HG03457 (cell line): Measurements from ENCODE around the gene PLCG2.

Source experiments
- ATAC-seq: cut with Tn5 transposase; IDR thresholded peaks from one replicate; pipeline ENCODE4 v1.9.1; 2021; ENCODE audit warnings: moderate number of reproducible peaks; ENCODE audit not compliant: unreplicated experiment

The PLCG2 gene

GRCh38 chr16:81841722-81842121 is 62.6 kb downstream of the PLCG2 start:
- peak; percentile 44 for ATAC-seq

DNA sequence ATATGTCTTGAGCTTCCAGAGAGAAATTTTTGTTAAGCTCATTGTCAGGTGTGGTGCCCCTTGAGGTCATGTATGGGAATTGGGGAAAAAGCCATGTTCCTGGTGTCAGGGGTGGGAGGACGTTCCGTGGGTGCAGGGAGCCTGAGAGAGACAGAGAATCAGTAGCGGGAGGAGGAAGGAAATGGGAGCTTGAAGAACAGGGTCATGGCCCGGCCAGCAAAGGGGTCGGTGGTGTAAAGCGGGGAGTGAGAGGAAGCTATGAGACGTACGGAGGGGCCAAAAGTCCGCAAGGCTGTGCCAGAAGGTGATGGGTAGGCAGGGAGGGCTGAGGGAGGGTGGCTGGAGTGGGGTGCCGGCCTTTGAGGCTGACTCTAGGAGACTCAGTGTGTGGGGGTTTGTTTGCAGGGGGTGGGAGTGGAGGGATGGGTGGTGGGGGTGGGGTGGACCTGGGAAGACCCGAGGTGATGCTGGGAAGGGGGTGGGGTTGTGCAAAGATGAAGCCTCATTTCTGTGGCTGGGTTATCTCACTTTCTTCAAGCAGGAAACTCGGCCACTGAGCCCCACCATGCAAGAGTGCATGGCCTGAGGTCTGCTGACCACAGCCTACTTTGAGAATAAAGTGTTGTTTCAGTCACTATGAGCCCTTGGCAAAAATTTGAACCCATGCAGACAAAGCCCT is 63.6 kb downstream of the PLCG2 start:
- no peak for ATAC-seq

- ATAC-seq: no peak
These were observed 64.1 kb downstream of the PLCG2 start for GRCh38 chr16:81843243-81843582.

DNA sequence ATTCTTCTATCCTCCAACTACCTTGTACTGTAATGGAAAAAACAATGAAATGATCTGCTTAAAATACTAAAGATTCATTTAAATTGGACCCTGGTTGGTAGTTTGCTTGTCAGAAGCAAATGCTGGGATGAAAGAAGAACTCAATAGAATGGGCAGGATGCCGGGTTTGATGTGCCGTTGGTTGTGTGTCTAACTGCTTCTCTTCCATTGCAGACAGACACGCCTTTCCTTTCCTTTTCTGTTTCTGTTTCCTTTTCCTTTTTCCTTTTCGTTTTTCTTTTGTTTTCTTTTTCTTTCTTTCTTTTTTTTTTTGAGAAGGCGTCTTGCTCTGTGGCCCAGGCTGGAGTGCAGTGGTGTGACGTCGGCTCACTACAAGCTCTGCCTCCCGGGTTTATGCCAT is 64.6 kb downstream of the PLCG2 start:
- ATAC-seq: no peak

- ATAC-seq: no peak
These were observed 67.0 kb downstream of the PLCG2 start for GRCh38 chr16:81846105-81846504.

GRCh38 chr16:81848306-81848853 is 69.3 kb downstream of the PLCG2 start:
- no peak for ATAC-seq

GRCh38 chr16:81850197-81850944 is 71.3 kb downstream of the PLCG2 start:
- no peak for ATAC-seq

- no peak for ATAC-seq
These were observed 73.3 kb downstream of the PLCG2 start for GRCh38 chr16:81852347-81852746.

GRCh38 chr16:81855552-81856153 is 76.6 kb downstream of the PLCG2 start:
- no peak for ATAC-seq

GRCh38 chr16:81860287-81861266 is 81.5 kb downstream of the PLCG2 start:
- ATAC-seq: no peak

- no peak for ATAC-seq
These were observed 82.4 kb downstream of the PLCG2 start for GRCh38 chr16:81861503-81861902.

GRCh38 chr16:81861915-81862314 is 82.8 kb downstream of the PLCG2 start:
- ATAC-seq: no peak

DNA sequence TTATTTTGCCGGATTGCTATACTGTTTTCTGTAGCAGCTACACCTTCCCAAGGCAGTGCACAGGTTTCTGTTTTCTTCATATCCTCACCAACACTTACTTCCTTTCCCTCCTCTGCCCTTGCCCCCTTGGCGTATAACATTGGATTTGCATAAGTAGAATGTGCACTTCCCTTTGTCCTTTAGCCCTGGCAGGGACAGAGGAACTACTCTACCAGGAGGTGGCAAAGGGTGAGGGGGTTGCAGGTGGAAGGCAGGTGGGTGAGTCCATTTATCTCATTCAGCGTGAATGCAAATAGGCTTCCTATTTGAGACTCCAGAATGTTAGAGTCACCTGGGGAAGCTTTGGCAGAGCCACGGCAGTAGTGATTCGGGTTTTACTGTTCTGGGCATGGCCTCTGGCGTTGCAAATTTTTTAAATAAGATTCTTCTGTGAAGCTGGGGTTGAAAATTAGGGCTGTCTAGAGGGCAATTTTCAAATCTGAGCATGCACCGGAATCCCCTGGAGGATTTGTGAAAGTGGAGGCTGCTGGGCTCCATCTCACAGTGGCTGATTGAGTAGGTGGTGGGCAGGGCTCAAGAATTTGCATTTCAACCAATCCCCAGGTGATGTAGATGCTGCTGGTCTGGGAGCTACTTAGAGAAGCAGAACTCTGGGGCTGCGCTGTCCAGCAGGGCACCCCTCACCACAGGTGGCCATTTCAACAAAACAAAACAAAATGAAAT is 84.7 kb downstream of the PLCG2 start:
- peak; percentile 68 for ATAC-seq

- no peak for ATAC-seq
These were observed 85.7 kb downstream of the PLCG2 start for GRCh38 chr16:81864646-81865382.

GRCh38 chr16:81866820-81867440 is 87.8 kb downstream of the PLCG2 start:
- ATAC-seq: no peak

GRCh38 chr16:81868057-81868748 is 89.1 kb downstream of the PLCG2 start:
- ATAC-seq: no peak

GRCh38 chr16:81869326-81869725 is 90.2 kb downstream of the PLCG2 start:
- no peak for ATAC-seq

DNA sequence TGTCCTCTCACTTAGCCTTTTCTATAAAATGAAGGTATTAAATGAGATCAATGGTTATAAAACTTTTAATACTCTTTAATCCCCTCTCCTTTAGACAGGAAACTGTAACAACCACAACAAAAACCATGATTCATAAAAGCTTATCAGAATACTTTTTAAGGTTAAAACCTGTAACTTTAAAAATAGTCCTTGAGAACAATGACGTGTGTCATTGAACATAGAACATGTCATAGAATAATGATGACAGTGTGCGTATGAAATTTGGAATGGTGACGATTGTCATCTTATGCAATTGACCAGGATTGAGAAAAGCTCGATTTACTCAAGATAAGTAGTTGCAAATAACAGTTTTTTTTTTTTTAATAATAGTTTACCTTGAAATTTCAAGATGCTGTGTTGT is 94.1 kb downstream of the PLCG2 start:
- ATAC-seq: no peak
